SK-N-SH (cell line): Measurements from ENCODE around the gene PUM1. TPM values are rescaled to one million over a fixed set of nuclear protein-coding genes. Genes with fewer than 3 reads are reported as not detected.

ENCODE experiments used
- CTCF ChIA-PET: fragments of 300-600, 350-600 bp; formaldehyde crosslinking; extraction: SDS; loops from one replicate; lab custom pipeline; 2021; lab: Yijun Ruan, JAX
- POLR2A ChIA-PET: fragments of 350-600 bp; sonication (Branson Sonifier 250); formaldehyde crosslinking; extraction: SDS; loops from one replicate; lab custom pipeline; 2020; ENCODE audit warnings: antibody characterized with exemption, inconsistent platforms; lab: Yijun Ruan, JAX
- DNase-seq: peaks from one replicate; pipeline ENCODE4 v3.0.0; 2012
- H2AFZ ChIP-seq: fragments of 200-600 bp; sonication (generic); 2 replicates; pipeline ENCODE4 v1.8.1; 2016; ENCODE audit warnings: antibody characterized with exemption, mild to moderate bottlenecking, low read depth
- H3F3A ChIP-seq: fragments of 200-600 bp; sonication (generic); replicated peaks from 2 replicates; pipeline ENCODE3; 2016; ENCODE audit warnings: antibody characterized with exemption, mild to moderate bottlenecking; ENCODE audit not compliant: insufficient read depth
- H3K27ac ChIP-seq, 2 experiments: fragments of 200-500 bp in 1 of 2; fragments of 200-600 bp in 1 of 2; sonication (Bioruptor generic) in 1 of 2; sonication (generic), shearing (Covaris generic) in 1 of 2; 2 replicates each; pipeline versions ENCODE4 v1.5.1 to v1.6.1; 2014 to 2016; ENCODE audit warnings: low read depth in 2 of 2, inconsistent platforms in 1 of 2, low read length in 1 of 2, mild to moderate bottlenecking in 1 of 2, mixed read lengths in 1 of 2
- H3K27me3 ChIP-seq: fragments of 200-600 bp; sonication (generic), shearing (Covaris generic); 2 replicates; pipeline ENCODE4 v1.6.1; 2016; ENCODE audit warnings: mixed run types; ENCODE audit not compliant: insufficient read depth
- H3K36me3 ChIP-seq, 2 experiments: fragments of 200-500 bp in 1 of 2; fragments of 200-600 bp in 1 of 2; sonication (Bioruptor generic) in 1 of 2; sonication (generic) in 1 of 2; replicated peaks in 1 of 2; 2 replicates each; pipeline versions ENCODE3 to v1.5.1; 2014 to 2016; ENCODE audit warnings: low read length in 1 of 2, mild to moderate bottlenecking in 1 of 2; ENCODE audit not compliant: insufficient read depth in 2 of 2, control insufficient read depth in 1 of 2
- H3K4me1 ChIP-seq, 2 experiments: fragments of 200-500 bp in 1 of 2; fragments of 200-600 bp in 1 of 2; sonication (Bioruptor generic) in 1 of 2; sonication (generic), shearing (Covaris generic) in 1 of 2; 2 replicates each; pipeline versions ENCODE4 v1.5.1 to v1.6.1; 2014 to 2016; ENCODE audit warnings: low read depth in 1 of 2, low read length in 1 of 2, mixed run types in 1 of 2; ENCODE audit not compliant: insufficient read depth in 2 of 2, control insufficient read depth in 1 of 2
- H3K4me2 ChIP-seq: fragments of 200-600 bp; sonication (generic), shearing (Covaris generic); 2 replicates; pipeline ENCODE4 v1.6.1; 2017; ENCODE audit warnings: mixed run types
- H3K4me3 ChIP-seq, 2 experiments: fragments of 200-500 bp in 1 of 2; fragments of 200-600 bp in 1 of 2; sonication (Bioruptor generic) in 1 of 2; sonication (generic), shearing (Covaris generic) in 1 of 2; 2 replicates each; pipeline versions ENCODE4 v1.5.1 to v1.8.1; 2014 to 2016; ENCODE audit warnings: low read depth in 2 of 2, inconsistent platforms in 1 of 2, low read length in 1 of 2, mild to moderate bottlenecking in 1 of 2, mixed read lengths in 1 of 2, moderate library complexity in 1 of 2
- H3K79me2 ChIP-seq: fragments of 200-600 bp; sonication (generic); 2 replicates; pipeline ENCODE4 v1.8.1; 2017; ENCODE audit warnings: mild to moderate bottlenecking; ENCODE audit not compliant: insufficient read depth
- H3K9ac ChIP-seq: fragments of 200-600 bp; sonication (generic); 2 replicates; pipeline ENCODE4 v1.6.1; 2017; ENCODE audit warnings: mixed run types
- H3K9me2 ChIP-seq: fragments of 200-600 bp; sonication (generic); 2 replicates; pipeline ENCODE4 v1.6.1; 2017; ENCODE audit warnings: mixed run types
- H3K9me3 ChIP-seq: fragments of 200-600 bp; sonication (generic); 2 replicates; pipeline ENCODE4 v1.6.1; 2017; ENCODE audit warnings: mixed run types, mild to moderate bottlenecking, moderate library complexity
- H4K20me1 ChIP-seq: fragments of 200-600 bp; sonication (generic); 2 replicates; pipeline ENCODE4 v1.6.1; 2017; ENCODE audit warnings: mild to moderate bottlenecking, mixed run types; ENCODE audit not compliant: insufficient read depth
- CHD2 ChIP-seq: fragments of 150-350 bp; IDR thresholded peaks from 2 replicates; pipeline ENCODE4 v1.6.1; 2018; ENCODE audit warnings: low read length; ENCODE audit not compliant: partially characterized antibody
- ELF1 ChIP-seq: IDR thresholded peaks from 2 replicates; pipeline ENCODE4 v1.4.0; 2012
- EZH2phosphoT487 ChIP-seq: fragments of 200-600 bp; sonication (generic); IDR thresholded peaks from 2 replicates; pipeline ENCODE4 v1.6.1; 2017; ENCODE audit warnings: low read depth, mixed run types, mild to moderate bottlenecking, antibody characterized with exemption, moderate library complexity, borderline replicate concordance
- FOSL2 ChIP-seq: IDR thresholded peaks from 2 replicates; pipeline ENCODE4 v1.4.0; 2012; ENCODE audit warnings: low read depth, mild to moderate bottlenecking, moderate library complexity, borderline replicate concordance
- FOXJ3 ChIP-seq: sonication (generic); formaldehyde crosslinking; IDR thresholded peaks from 2 replicates; pipeline ENCODE4 v1.5.1; 2020; ENCODE audit warnings: mild to moderate bottlenecking, missing genetic modification reagents
- MEF2A ChIP-seq: IDR thresholded peaks from 2 replicates; pipeline ENCODE4 v1.4.0; 2012; ENCODE audit warnings: low read depth, borderline replicate concordance
- NFIC ChIP-seq: IDR thresholded peaks from 2 replicates; pipeline ENCODE4 v1.4.0; 2012; ENCODE audit warnings: borderline replicate concordance
- NRF1 ChIP-seq: IDR thresholded peaks from 2 replicates; pipeline ENCODE4 v1.6.1; 2012; ENCODE audit warnings: low read depth, mild to moderate bottlenecking, low read length
- RAD21 ChIP-seq: IDR thresholded peaks from 2 replicates; pipeline ENCODE4 v1.6.1; 2012; ENCODE audit warnings: mild to moderate bottlenecking, low read length
- REST ChIP-seq: IDR thresholded peaks from 2 replicates; pipeline ENCODE4 v1.6.1; 2012; ENCODE audit warnings: mild to moderate bottlenecking, low read depth, low read length, moderate library complexity
- RXRA ChIP-seq: IDR thresholded peaks from 2 replicates; pipeline ENCODE4 v1.4.0; 2012; ENCODE audit warnings: low read depth, mild to moderate bottlenecking, borderline replicate concordance
- SIN3A ChIP-seq: IDR thresholded peaks from 2 replicates; pipeline ENCODE4 v1.6.1; 2012; ENCODE audit warnings: low read depth, mild to moderate bottlenecking, low read length, moderate library complexity, borderline replicate concordance
- SMC3 ChIP-seq: IDR thresholded peaks from 2 replicates; pipeline ENCODE4 v1.6.1; 2012; ENCODE audit warnings: low read depth, low read length, improper control_type of control experiment
- TAF1 ChIP-seq: IDR thresholded peaks from 2 replicates; pipeline ENCODE4 v1.6.1; 2012; ENCODE audit warnings: low read depth, mild to moderate bottlenecking, low read length, moderate library complexity, borderline replicate concordance
- TCF12 ChIP-seq: IDR thresholded peaks from 2 replicates; pipeline ENCODE4 v1.4.0; 2012
- USF1 ChIP-seq: IDR thresholded peaks from 2 replicates; pipeline ENCODE4 v1.4.0; 2012; ENCODE audit warnings: low read depth, borderline replicate concordance
- USF2 ChIP-seq: fragments of 150-350 bp; IDR thresholded peaks from 2 replicates; pipeline ENCODE4 v1.6.1; 2017; ENCODE audit warnings: antibody characterized with exemption, low read length, low read depth, borderline replicate concordance
- YY1 ChIP-seq: IDR thresholded peaks from 2 replicates; pipeline ENCODE4 v1.4.0; 2012; ENCODE audit warnings: low read depth, mild to moderate bottlenecking
- ZBTB33 ChIP-seq: IDR thresholded peaks from 2 replicates; pipeline ENCODE4 v1.4.0; 2012; ENCODE audit warnings: low read depth, borderline replicate concordance
- WGBS: methylation state at CpG from one replicate; pipeline ENCODE4 v1.1.6; 2017; ENCODE audit warnings: low lambda C conversion rate; 5-methylcytosine and 5-hydroxymethylcytosine counted together
- polyA plus RNA-seq, 3 experiments: library from polyadenylated mRNA; depleted of rRNA; stranded (reverse); fragments of >200 nt; gene quantifications; 2 replicates each; pipeline ENCODE4 v1.2.3, GENCODE V29; 2012
- TF ChIP-seq, protein P1 (sequence below): IDR thresholded peaks from 2 replicates; pipeline ENCODE4 v1.4.0; 2012; ENCODE audit warnings: low read depth

PUM1 gene
- polyA plus RNA-seq, 1 of the 3 experiments (the other 2 are of a cell fraction): 66.7 TPM

DNA sequence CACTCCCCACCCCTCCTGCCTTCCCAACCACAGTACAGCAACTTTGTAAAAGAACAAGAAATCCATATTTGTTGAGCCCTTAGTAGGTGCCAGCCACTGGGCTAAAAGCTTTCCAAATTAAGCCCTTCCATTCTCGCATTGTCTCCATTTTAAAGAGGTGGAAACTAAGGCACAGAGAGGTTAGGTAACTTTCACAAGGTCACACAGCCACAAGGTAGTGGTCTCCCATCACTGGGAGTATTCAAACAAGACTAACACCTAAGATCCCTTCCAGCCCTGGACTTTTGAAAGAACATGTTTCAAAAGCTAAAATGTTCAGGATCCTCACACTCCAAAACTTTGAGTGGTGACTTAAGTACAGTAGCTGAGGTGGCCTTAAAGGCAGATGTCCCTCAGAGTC lies 160.1 kb downstream of the PUM1 start:
- no peak overlapping the region for H3K27ac ChIP-seq
- H2AFZ ChIP-seq: no peak overlapping the region
- H3K4me2 ChIP-seq: no peak overlapping the region
- 100% methylated on average over 1 of the region's 1 CpG for WGBS
- POLR2A ChIA-PET: interaction anchor here (1.0 kb wide), 1 partner anchor 81 kb away, joined by 3 read pairs; no protein-coding TSS in a partner anchor
- no peaks in the 10 kb centered on the region for H3F3A ChIP-seq
- H3K27me3 ChIP-seq: no peaks in the 10 kb centered on the region
- peaks cover 4 to 38% of the 10 kb centered on the region in 2 experiments; a peak in 2 of 4 replicates for H3K4me1 ChIP-seq
- H3K36me3 ChIP-seq: no peaks in the 10 kb centered on the region
- no peaks in the 10 kb centered on the region for H3K9me2 ChIP-seq
- H3K79me2 ChIP-seq: peaks cover 56% of the 10 kb centered on the region
- no peak for DNase-seq
- CTCF ChIA-PET: interaction anchor here (0.9 to 47.0 kb wide), 4 partner anchors 24 to 185 kb away, joined by 3 to 1422 read pairs (median 5); no protein-coding TSS in a partner anchor
- TF ChIP-seq ELF1: no peak
- TF ChIP-seq, protein P1, sequence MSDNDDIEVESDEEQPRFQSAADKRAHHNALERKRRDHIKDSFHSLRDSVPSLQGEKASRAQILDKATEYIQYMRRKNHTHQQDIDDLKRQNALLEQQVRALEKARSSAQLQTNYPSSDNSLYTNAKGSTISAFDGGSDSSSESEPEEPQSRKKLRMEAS: no peak
- no peak for TF ChIP-seq SMC3
- no peak for TF ChIP-seq ZBTB33
- no peak for TF ChIP-seq SIN3A
- no peak for TF ChIP-seq RXRA
- no peak for TF ChIP-seq MEF2A
- no peak for TF ChIP-seq YY1
- no peak for TF ChIP-seq TAF1
- no peak for TF ChIP-seq FOSL2
- no peak for TF ChIP-seq USF1
- TF ChIP-seq FOXJ3 (CRISPR knock-in tag): no peak
- no peak for TF ChIP-seq RAD21
- TF ChIP-seq EZH2phosphoT487: no peak
- no peak for TF ChIP-seq NFIC
- no peaks in the 10 kb centered on the region for H3K9me3 ChIP-seq
- peaks cover 69% of the 10 kb centered on the region for H4K20me1 ChIP-seq
- no peak overlapping the region for H3K4me3 ChIP-seq
- no peak overlapping the region for H3K9ac ChIP-seq

- H3K4me2 ChIP-seq: no peak overlapping the region
- H3K27ac ChIP-seq: no peak overlapping the region
- no peaks in the 10 kb centered on the region for H3F3A ChIP-seq
- no peaks in the 10 kb centered on the region for H3K9me3 ChIP-seq
- no peak overlapping the region for H3K4me3 ChIP-seq
- no peaks in the 10 kb centered on the region for H3K36me3 ChIP-seq
- H3K79me2 ChIP-seq: peaks cover 56% of the 10 kb centered on the region
- H2AFZ ChIP-seq: no peak overlapping the region
- DNase-seq: no peak
- H3K4me1 ChIP-seq: peaks cover 4 to 43% of the 10 kb centered on the region in 2 experiments; a peak in 2 of 4 replicates
- no peaks in the 10 kb centered on the region for H3K9me2 ChIP-seq
- CTCF ChIA-PET: interaction anchor here (1.5 to 47.0 kb wide), 4 partner anchors 95 to 185 kb away, joined by 4 to 1422 read pairs (median 6); no protein-coding TSS in a partner anchor
- WGBS: 100% methylated on average over 1 of the region's 1 CpG
- POLR2A ChIA-PET: interaction anchor here (1.0 kb wide), 1 partner anchor 81 kb away, joined by 3 read pairs; no protein-coding TSS in a partner anchor
- H3K9ac ChIP-seq: no peak overlapping the region
- H4K20me1 ChIP-seq: peaks cover 73% of the 10 kb centered on the region
- H3K27me3 ChIP-seq: no peaks in the 10 kb centered on the region
- TF ChIP-seq REST: no peak
- TF ChIP-seq USF2: no peak
- TF ChIP-seq USF1: no peak
- TF ChIP-seq TAF1: no peak
- TF ChIP-seq NRF1: no peak
- no peak for TF ChIP-seq CHD2
- TF ChIP-seq TCF12: no peak
- TF ChIP-seq SIN3A: no peak
These were observed 160.6 kb downstream of the PUM1 start for GRCh38 chr1:30904962-30905335.
